GM19463 (cell line): ENCODE results near the gene GPX2.

Experiments
- ATAC-seq: cut with Tn5 transposase; IDR thresholded peaks from one replicate; pipeline ENCODE4 v1.9.1; 2021; ENCODE audit warnings: mild to moderate bottlenecking, moderate library complexity; ENCODE audit not compliant: unreplicated experiment

GPX2 gene

GRCh38 chr14:64960762-64961276 is 18.3 kb upstream of the GPX2 start:
- ATAC-seq: no peak

GRCh38 chr14:64958743-64959142 is 16.2 kb upstream of the GPX2 start:
- ATAC-seq: no peak

- ATAC-seq: no peak
Measured at GRCh38 chr14:64958201-64958600, 15.7 kb upstream of the GPX2 start.

GRCh38 chr14:64956697-64957406 is 14.3 kb upstream of the GPX2 start:
- ATAC-seq: no peak

GRCh38 chr14:64955297-64955696 is 12.8 kb upstream of the GPX2 start:
- ATAC-seq: no peak

- ATAC-seq: no peak
Measured at GRCh38 chr14:64954491-64955240, 12.1 kb upstream of the GPX2 start.

GRCh38 chr14:64953661-64954060 is 11.1 kb upstream of the GPX2 start:
- ATAC-seq: no peak

- ATAC-seq: no peak
Measured at GRCh38 chr14:64953310-64953654, 10.7 kb upstream of the GPX2 start.

- peak; percentile 73 for ATAC-seq
Measured at GRCh38 chr14:64952598-64953309, 10.2 kb upstream of the GPX2 start.

GRCh38 chr14:64951724-64952123 is 9.2 kb upstream of the GPX2 start:
- ATAC-seq: no peak

GRCh38 chr14:64951291-64951690 is 8.7 kb upstream of the GPX2 start:
- no peak for ATAC-seq

- no peak for ATAC-seq
Measured at GRCh38 chr14:64950889-64951288, 8.3 kb upstream of the GPX2 start.

- no peak for ATAC-seq
Measured at GRCh38 chr14:64948612-64949210, 6.2 kb upstream of the GPX2 start.

GRCh38 chr14:64947710-64948611 is 5.4 kb upstream of the GPX2 start:
- no peak for ATAC-seq

GRCh38 chr14:64946310-64947045 is 3.9 kb upstream of the GPX2 start:
- no peak for ATAC-seq

GRCh38 chr14:64945431-64946178 is 3.1 kb upstream of the GPX2 start:
- ATAC-seq: no peak

GRCh38 chr14:64944861-64945260 is 2.3 kb upstream of the GPX2 start:
- no peak for ATAC-seq

GRCh38 chr14:64944041-64944440 is 1.5 kb upstream of the GPX2 start:
- no peak for ATAC-seq

GRCh38 chr14:64943556-64943955 is 1.0 kb upstream of the GPX2 start:
- no peak for ATAC-seq
